ENCODE measurements around the gene RNF212. TPM values are rescaled to one million over a fixed set of nuclear protein-coding genes. Genes with fewer than 3 reads are reported as not detected.
A peak's percentile ranks its signal among the peaks of the same experiment; 100 is the strongest.

RNF212 gene
- total and polyA plus RNA-seq, 9 of the 15 experiments (the other 6 are each of a cell fraction or from before 2014, with no cell fraction given) = 0.04 TPM; not detected in 8

DNA sequence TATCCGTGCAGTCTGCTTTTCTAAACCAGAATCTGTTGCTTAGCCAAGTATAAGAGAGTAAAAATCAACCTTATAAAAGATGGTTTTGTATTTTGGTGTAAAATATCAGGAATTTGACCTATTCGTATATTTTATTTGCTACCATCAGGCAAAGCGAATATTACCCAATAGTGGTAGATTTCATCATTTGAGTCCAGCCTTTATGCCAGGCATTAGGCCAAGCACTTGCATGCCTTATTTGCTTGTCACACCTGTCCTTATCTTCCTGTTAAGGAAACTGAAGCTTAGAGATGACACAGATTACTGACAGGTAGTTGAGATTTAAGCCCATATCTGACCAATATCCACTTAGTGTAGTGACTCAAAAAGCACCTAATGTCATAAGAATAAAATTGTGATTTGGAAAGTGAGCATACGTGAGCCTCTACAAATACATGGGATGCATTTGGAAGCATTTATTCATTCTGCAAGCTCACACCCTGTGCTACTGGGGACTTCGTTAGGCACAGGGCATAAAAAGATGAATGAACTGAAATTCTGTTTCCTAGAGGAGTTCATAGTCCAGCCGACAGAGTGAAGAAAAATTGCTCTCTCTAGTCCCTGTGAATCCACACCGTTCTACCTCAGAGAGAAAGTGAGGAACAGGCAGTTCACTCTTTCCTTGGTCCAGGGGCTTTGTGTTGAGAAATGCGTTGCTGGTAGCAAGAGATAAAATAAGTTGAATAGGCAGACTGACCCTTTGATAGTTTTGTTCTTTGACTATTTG is 2.3 kb upstream of the RNF212 start:
- H4K20me1 ChIP-seq (replicated peaks; ENCODE audit: control insufficient read depth, insufficient read depth, low read length) = no peaks in the 10 kb centered on the region
- H3K4me1 ChIP-seq (replicated peaks in 1 of 2; ENCODE audit: control insufficient read depth in 2 of 2, insufficient read depth in 2 of 2, low read length in 2 of 2) = peaks cover 0 to 3% of the 10 kb centered on the region in 2 experiments; a peak in 1 of 5 replicates
- in situ Hi-C loops (cut with MboI) = no loop called here
- no peaks in the 10 kb centered on the region for H3K9me3 ChIP-seq (replicated peaks; ENCODE audit: control insufficient read depth, insufficient read depth, low read depth, low read length)
- BruUV-seq (replicated peaks) = no TSS peak
- ChIA-PET CTCF (ENCODE audit: low intra/inter-chr PET ratio) (no interaction called here), POLR2A (interaction anchor here (1.1 kb wide), 1 partner anchor 175 kb away, joined by 7 read pairs; no protein-coding TSS in a partner anchor)
- intact Hi-C loops (cut with micrococcal nuclease) = no loop called here
- H3K4me2 ChIP-seq (ENCODE audit: insufficient read depth, low read length) = no peak overlapping the region
- no peaks in the 10 kb centered on the region for H3K9me1 ChIP-seq (ENCODE audit: control insufficient read depth, insufficient read depth, low read length)
- H3K79me2 ChIP-seq (ENCODE audit: control insufficient read depth, insufficient read depth, low read length) = no peaks in the 10 kb centered on the region
- no peak overlapping the region for H2AFZ ChIP-seq (ENCODE audit: low read depth, low read length)
- ATAC-seq (no peak), FAIRE-seq (no peak), DNase-seq (ENCODE audit: extremely low read depth in 1 of 4, low spot score in 3 of 4) (no peak)
- peaks cover 25 to 26% of the 10 kb centered on the region in 2 experiments for H3K27me3 ChIP-seq (ENCODE audit: control insufficient read depth in 2 of 2, insufficient read depth in 2 of 2, low read length in 2 of 2)
- H3K4me3 ChIP-seq = no peak overlapping the region
- H3K36me3 ChIP-seq (ENCODE audit: control insufficient read depth, insufficient read depth, low read length) = no peaks in the 10 kb centered on the region
- TF ChIP-seq, protein P1, sequence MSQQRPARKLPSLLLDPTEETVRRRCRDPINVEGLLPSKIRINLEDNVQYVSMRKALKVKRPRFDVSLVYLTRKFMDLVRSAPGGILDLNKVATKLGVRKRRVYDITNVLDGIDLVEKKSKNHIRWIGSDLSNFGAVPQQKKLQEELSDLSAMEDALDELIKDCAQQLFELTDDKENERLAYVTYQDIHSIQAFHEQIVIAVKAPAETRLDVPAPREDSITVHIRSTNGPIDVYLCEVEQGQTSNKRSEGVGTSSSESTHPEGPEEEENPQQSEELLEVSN (IDR thresholded peaks at IDR 0.05; ENCODE audit: borderline replicate concordance in 1 of 2, extremely low read depth in 1 of 2, insufficient read depth in 1 of 2, insufficient read length in 1 of 2, low read depth in 1 of 2, low read length in 1 of 2, poor library complexity in 1 of 2, severe bottlenecking in 1 of 2) = no peak
- no peak for TF ChIP-seq HLTF (IDR thresholded peaks at IDR 0.05)
- no peak for TF ChIP-seq BRD4 (IDR thresholded peaks at IDR 0.05)
- peak; percentile 18; the same call in 1 of the 2 replicates for TF ChIP-seq CEBPB (tag; IDR thresholded peaks at IDR 0.05)
- TF ChIP-seq, protein P2, sequence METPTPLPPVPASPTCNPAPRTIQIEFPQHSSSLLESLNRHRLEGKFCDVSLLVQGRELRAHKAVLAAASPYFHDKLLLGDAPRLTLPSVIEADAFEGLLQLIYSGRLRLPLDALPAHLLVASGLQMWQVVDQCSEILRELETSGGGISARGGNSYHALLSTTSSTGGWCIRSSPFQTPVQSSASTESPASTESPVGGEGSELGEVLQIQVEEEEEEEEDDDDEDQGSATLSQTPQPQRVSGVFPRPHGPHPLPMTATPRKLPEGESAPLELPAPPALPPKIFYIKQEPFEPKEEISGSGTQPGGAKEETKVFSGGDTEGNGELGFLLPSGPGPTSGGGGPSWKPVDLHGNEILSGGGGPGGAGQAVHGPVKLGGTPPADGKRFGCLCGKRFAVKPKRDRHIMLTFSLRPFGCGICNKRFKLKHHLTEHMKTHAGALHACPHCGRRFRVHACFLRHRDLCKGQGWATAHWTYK (CRISPR knock-in tag; IDR thresholded peaks at IDR 0.05) = no peak
- under 1% methylated on average over 8 of the region's 8 CpGs for WGBS (ENCODE audit: insufficient coverage, low coverage, missing lambda C conversion rate)
- no peak overlapping the region for H3K9ac ChIP-seq (ENCODE audit: insufficient read depth in 1 of 2, low read depth in 2 of 2, low read length in 2 of 2)
- no peak overlapping the region for H3K27ac ChIP-seq (ENCODE audit: extremely low read depth, low read depth, low read length)

Measured in K562 (cell line).